Measurements from ENCODE around the gene KCNC3. TPM values are rescaled to one million over a fixed set of nuclear protein-coding genes. Genes with fewer than 3 reads are reported as not detected.

KCNC3 gene
- polyA plus RNA-seq, 1 experiment, result not detected

DNA sequence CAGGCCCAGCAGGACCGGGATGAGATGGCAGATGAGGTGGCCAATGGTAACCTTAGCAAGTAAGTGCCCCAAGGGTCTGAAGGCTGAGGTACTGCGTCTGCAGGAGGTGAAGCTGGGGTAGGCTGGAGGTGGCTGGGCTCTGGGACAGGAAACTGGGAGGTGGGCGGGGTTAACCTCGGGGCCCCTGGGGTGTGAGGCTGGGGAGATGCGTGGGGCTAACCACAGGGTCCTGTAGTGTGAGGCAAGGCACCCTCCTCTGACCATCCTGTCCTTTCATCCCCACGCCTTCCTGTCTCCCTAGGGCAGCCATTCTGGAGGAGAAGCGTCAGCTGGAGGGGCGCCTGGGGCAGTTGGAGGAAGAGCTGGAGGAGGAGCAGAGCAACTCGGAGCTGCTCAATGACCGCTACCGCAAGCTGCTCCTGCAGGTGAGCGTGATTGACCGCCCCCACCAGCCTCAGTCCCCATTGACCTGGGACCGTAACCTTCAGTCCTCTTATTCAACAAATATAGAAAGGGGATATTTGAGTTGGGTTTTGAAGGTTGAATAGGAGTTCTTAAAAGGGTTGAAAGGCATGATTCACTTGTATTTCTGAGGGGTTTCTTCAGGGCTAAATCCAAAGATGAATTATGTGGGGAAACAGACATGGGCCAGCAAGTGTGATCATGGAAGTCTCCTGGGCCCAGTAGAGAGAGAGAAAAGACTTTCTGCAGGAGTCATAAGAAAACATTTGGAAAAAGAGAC is 35.7 kb downstream of the KCNC3 start:
- TF ChIP-seq, protein P1, sequence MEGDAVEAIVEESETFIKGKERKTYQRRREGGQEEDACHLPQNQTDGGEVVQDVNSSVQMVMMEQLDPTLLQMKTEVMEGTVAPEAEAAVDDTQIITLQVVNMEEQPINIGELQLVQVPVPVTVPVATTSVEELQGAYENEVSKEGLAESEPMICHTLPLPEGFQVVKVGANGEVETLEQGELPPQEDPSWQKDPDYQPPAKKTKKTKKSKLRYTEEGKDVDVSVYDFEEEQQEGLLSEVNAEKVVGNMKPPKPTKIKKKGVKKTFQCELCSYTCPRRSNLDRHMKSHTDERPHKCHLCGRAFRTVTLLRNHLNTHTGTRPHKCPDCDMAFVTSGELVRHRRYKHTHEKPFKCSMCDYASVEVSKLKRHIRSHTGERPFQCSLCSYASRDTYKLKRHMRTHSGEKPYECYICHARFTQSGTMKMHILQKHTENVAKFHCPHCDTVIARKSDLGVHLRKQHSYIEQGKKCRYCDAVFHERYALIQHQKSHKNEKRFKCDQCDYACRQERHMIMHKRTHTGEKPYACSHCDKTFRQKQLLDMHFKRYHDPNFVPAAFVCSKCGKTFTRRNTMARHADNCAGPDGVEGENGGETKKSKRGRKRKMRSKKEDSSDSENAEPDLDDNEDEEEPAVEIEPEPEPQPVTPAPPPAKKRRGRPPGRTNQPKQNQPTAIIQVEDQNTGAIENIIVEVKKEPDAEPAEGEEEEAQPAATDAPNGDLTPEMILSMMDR (IDR thresholded peaks at IDR 0.05; ENCODE audit: low read depth, low read length), result no peak
- Histone ChIP-seq H3K9me3 (ENCODE audit: control insufficient read depth, insufficient read depth, low read length) (peaks cover 28% of the 10 kb centered on the region), H3K4me3 (ENCODE audit: low read depth, low read length) (no peak overlapping the region), H3K27me3 (ENCODE audit: control insufficient read depth, insufficient read depth, low read length) (no peaks in the 10 kb centered on the region), H3K27ac (ENCODE audit: low read depth, low read length) (no peak overlapping the region)
- ChIA-PET POLR2A (no interaction called here), CTCF (no interaction called here)
- no peak for DNase-seq (ENCODE audit: low read depth, low spot score)

DNA sequence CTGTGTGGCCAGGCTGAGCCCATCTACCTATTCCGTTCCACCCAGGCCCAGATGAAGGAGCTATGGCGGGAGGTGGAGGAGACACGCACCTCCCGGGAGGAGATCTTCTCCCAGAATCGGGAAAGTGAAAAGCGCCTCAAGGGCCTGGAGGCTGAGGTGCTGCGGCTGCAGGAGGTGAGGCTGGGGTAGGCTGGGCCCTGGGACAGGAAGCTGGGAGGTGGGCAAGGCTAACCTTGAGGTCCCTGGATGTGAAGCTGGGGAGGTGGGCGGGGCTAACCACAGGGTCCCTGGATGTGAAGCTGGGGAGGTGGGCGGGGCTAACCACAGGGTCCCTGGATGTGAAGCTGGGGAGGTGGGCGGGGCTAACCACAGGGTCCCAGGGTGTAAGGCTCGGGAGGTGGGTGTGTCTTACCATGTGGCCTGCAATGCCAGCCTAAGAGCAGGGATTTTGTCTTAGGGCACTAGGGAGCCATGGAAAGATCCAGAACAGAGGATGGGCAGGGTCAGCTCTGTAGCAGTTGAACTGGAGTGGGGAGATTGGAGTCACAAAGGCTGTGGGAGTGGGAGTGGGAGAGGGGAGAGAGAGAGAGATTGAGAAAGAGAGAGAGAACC is 36.9 kb downstream of the KCNC3 start:
- no peak overlapping the region for H3K4me3 ChIP-seq (ENCODE audit: low read depth, low read length)
- ChIA-PET POLR2A (no interaction called here), CTCF (interaction anchor here (0.6 kb wide), 1 partner anchor 248 kb away, joined by 3 read pairs; no protein-coding TSS in a partner anchor)
- H3K27me3 ChIP-seq (ENCODE audit: control insufficient read depth, insufficient read depth, low read length), result no peaks in the 10 kb centered on the region
- TF ChIP-seq, protein P1 (IDR thresholded peaks at IDR 0.05; ENCODE audit: low read depth, low read length), result no peak
- DNase-seq (ENCODE audit: low read depth, low spot score), result no peak
- H3K9me3 ChIP-seq (ENCODE audit: control insufficient read depth, insufficient read depth, low read length), result peaks cover 32% of the 10 kb centered on the region
- no peak overlapping the region for H3K27ac ChIP-seq (ENCODE audit: low read depth, low read length)

DNA sequence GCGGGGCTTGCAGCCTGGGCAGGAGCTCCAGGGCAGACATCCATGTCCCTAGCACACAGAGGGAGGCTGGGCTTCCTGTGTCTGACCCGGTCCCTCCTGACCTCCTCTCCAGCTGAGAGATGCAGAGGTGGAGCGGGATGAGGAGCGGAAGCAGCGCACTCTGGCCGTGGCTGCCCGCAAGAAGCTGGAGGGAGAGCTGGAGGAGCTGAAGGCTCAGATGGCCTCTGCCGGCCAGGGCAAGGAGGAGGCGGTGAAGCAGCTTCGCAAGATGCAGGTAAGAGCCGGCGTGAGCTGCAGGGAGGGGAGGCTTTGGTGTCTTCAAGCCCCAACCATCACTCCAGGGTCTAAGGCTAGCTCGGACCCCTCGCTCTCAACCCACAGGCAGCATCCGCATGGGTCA is 38.4 kb downstream of the KCNC3 start:
- CTCF ChIA-PET, result no interaction called here
- TF ChIP-seq, protein P1 (IDR thresholded peaks at IDR 0.05; ENCODE audit: low read depth, low read length), result no peak
- POLR2A ChIA-PET, result no interaction called here
- Histone ChIP-seq H3K27me3 (ENCODE audit: control insufficient read depth, insufficient read depth, low read length) (no peaks in the 10 kb centered on the region), H3K27ac (ENCODE audit: low read depth, low read length) (no peak overlapping the region), H3K4me3 (ENCODE audit: low read depth, low read length) (no peak overlapping the region), H3K9me3 (ENCODE audit: control insufficient read depth, insufficient read depth, low read length) (peaks cover 38% of the 10 kb centered on the region)
- no peak for DNase-seq (ENCODE audit: low read depth, low spot score)

DNA sequence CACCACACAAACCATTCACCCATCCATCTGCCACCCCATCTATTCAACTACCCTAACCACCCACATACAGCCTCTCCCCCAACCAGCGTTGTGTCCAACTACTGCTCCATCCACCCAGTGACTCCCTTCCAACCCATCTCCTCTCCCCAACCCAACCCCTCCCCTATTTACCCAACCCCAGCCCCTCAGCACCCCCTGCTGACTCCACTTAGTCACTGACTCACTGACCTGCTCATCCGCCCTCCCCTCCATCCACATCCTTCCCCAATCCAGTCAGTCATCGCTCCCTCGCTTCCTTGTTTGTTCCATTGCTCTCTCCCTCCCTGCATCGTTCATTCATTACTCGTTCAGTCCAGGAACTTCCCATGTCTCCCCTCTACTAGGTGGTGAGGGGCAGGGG is 39.2 kb downstream of the KCNC3 start:
- TF ChIP-seq, protein P1 (IDR thresholded peaks at IDR 0.05; ENCODE audit: low read depth, low read length), result no peak
- Histone ChIP-seq H3K4me3 (ENCODE audit: low read depth, low read length) (no peak overlapping the region), H3K27ac (ENCODE audit: low read depth, low read length) (no peak overlapping the region), H3K9me3 (ENCODE audit: control insufficient read depth, insufficient read depth, low read length) (peaks cover 38% of the 10 kb centered on the region), H3K27me3 (ENCODE audit: control insufficient read depth, insufficient read depth, low read length) (no peaks in the 10 kb centered on the region)
- ChIA-PET CTCF (no interaction called here), POLR2A (no interaction called here)
- DNase-seq (ENCODE audit: low read depth, low spot score), result no peak

DNA sequence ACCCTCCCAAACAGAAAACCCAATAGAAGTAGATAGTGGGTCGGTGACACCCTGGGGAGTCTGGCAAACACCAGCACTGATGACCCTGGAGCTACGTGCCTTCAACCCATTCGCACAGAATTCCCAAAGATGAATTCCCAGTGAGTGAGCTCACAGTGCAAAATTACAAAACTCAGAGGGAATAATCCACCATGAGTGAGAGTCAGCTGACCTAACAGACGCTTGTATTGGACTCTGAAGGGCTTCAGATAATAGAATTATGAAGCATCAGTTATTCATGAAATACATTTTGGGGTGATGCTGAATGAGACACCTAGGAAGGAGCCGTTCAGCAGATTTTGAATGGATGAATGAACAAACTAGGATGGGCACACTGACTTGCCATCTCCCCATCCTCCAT is 40.2 kb downstream of the KCNC3 start:
- Histone ChIP-seq H3K27ac (ENCODE audit: low read depth, low read length) (no peak overlapping the region), H3K4me3 (ENCODE audit: low read depth, low read length) (no peak overlapping the region)
- POLR2A ChIA-PET, result no interaction called here

More for the DNA sequence above, 40.2 kb downstream of the KCNC3 start:
- H3K27me3 ChIP-seq (ENCODE audit: control insufficient read depth, insufficient read depth, low read length), result no peaks in the 10 kb centered on the region
- TF ChIP-seq, protein P1 (IDR thresholded peaks at IDR 0.05; ENCODE audit: low read depth, low read length), result no peak
- peaks cover 38% of the 10 kb centered on the region for H3K9me3 ChIP-seq (ENCODE audit: control insufficient read depth, insufficient read depth, low read length)
- no peak for DNase-seq (ENCODE audit: low read depth, low spot score)
- CTCF ChIA-PET, result no interaction called here
